Stimulated activated CD8-positive, alpha-beta memory T cell treated with anti-CD3 and anti-CD28 coated beads, Interleukin-4, amount 100 ng/mL, for 24 hours (primary cell): Measurements from ENCODE around the gene ADGRG1.
"Not testable (repeated sequence)": the region's sequence is repeated elsewhere in the genome, so short reads cannot be mapped to it uniquely, and the experiment has no call there.

Source experiments
- DNase-seq: peaks from one replicate; pipeline ENCODE4 v3.0.0-alpha.2; 2020; ENCODE audit warnings: low read depth

ADGRG1 gene

DNA sequence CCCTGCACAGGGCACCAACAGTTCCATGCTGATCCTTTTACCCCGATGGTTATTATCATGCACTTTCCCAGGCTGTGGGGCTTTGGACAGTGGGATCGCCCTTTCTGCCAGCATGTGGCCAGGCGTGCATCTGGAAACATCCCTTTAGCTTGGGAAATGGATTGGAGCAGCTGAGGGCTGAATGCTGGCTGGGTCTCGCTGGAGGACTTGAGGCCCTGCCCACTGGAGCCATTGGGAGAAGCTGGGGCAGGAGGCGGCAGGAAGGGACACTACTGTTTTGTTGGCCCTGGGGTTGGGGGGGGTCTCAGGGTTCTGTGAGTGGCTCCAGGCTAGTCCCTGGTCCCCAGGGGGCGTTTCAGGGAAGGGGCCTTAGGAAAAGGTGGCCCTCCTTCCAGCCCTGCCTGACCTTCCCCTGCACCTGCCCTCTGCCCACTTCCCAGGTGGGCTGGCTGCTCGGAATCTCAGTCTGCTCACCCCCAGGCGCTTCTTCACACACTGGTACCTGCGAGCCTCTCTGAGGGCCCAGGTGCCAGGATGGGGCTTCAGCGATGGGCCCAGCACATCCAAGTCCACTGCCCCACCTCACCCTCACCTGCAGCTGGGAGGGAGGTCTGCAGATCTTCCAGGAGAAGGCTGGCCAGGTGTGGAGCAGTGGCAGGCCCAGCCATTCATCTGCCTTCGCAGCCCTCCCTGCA lies 38.1 kb downstream of the ADGRG1 start:
- DNase-seq: no peak

DNA sequence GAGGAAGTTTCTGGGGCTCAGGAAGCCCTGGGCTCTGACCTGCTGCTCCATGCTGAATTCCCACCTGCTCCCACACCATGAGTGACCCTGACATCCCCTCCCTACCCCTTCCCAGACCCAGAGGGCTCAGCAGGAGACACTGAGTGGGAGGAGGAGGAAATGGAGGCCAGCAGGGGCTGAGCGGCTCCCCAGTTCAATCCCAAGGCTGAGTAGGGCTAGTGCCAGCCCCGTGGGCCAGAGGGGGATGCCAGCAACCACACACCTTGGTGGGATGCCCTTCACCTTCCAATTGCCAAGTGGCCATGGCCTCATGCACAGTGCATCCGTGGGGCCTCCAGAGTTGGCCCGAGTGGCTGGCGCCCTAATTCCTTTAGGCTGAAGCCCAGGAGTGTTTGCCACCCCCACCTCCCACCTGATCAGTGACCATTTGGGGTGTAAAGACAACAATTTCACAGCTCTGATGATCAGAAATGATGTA lies 38.7 kb downstream of the ADGRG1 start:
- no peak for DNase-seq

DNA sequence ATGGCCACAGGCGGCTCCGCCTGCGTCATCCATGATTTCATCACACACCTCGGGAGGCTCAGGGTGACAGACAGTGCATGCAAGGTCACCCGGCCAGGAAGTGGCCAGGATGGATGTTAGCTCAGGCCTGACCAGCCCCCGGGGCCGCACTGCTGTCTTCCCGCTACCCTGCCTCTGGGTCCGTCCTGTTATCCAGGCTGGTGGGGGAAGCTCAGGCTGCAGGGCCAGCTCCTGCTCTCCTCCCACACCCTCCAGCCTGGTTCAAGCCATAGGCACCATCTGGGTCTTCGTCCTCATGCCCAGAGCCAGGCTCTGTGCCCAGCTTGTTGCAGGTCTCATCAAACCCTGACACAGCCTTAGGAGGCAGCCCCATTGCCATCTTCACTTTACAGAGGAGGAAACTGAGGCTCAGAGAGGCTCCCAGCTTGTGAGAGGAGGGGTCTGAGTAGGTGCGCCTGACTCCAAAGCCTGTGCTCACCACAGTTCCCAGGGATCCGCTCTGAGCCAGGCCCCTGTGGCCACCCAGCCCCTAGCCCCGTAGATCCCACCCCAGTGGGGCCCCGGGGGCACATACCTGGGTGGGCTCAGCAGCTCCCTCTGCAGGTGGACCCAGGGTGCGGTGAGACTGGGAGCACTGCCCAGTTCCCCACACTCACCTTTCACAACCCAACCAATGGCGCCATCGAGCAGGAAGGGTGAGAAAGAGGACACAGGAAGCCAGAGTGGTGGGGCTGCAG lies 39.3 kb downstream of the ADGRG1 start:
- no peak for DNase-seq

DNA sequence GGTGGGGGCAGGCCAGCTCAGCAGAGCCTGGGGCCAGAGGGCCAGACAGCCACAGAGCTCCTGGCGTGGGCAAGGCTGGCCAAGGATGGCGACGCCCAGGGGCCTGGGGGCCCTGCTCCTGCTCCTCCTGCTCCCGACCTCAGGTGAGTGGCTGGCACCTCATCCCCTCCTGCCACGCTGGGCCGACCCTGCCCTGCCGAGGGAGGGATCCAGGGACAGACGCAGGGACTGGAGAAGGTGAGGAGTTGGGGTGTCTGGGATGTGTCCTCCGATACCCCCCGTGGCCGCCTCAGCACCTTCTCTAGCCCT lies 39.8 kb downstream of the ADGRG1 start, which contains the start of gene ADGRG3:
ADGRG3 (plus strand) TSS at position 44 of the 309 bp plus-strand sequence; CDS start at position 86, 42 bp downstream.
- no peak for DNase-seq

DNA sequence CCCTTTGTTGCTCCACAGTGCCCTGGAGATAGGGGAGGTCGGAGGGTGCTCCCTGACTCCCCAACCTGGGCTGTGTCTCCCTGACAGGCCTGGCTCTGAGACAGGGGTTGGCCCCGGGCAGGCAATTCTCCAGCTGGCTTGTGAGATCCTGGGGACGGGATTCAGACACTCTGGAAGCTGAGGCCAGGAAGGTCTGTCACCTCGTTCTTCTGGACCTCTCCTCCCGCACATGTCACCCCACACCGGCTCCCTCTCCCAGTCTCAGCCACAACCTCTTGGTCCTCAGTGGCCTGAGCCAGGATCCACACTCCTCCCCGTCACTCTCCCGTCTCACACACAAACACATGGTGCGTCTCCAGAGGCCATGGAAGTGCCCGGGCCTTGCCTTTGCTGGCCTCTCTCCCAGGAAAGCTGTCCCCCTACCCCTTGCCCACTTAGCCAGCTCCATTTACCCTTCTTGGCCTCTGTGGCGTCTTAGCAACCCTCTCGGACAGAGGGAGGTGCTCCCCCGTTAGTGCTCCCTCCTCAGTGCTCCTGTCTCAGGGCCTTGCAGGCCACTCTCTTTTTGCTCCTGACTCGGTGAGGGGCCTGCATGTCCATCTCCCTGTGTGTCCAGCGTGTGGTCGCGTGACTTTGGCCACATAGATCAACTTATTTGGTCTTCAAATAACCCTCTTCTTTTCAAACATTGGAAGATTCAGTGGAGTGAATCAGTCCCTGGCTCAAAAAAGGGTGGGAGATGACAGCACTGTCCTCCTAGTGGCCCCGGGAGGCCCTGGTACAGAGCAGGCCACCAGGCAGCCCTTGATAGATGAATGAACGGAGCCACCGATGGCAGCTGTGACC lies 40.4 kb downstream of the ADGRG1 start:
- no peak for DNase-seq

DNA sequence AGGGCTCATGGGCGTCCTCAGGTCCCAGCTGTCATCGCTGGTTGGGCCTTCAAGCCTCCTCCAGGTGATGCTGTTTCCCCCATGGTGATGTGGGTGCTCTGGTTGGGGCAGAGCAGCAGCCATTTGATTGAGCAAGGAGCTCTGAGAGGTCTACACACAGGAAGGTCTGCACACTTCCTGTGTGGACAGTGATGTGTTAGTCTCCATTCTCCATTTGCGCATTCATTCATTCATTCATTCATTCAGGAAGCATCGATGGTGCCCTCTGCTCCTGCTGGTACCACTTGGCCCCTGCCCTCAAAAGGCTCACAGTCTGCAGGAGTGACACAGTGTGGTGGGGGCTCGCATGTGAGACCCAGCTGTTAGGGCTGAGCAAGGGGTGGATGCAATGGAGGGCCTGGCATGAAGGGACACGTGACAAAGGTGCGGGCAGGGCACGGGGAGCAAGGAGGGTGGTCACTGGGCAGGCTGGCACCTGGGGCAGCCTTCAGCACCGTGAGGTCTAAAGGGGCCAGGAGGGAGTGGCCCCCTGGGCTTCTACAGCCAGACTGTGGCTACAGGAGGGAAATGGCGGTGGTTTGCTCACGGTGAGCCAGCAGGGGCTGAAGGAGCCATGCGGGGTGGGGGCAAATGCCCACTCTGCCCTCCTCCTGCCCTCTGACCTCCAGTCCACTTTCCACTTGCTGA lies 41.2 kb downstream of the ADGRG1 start:
- DNase-seq: no peak

DNA sequence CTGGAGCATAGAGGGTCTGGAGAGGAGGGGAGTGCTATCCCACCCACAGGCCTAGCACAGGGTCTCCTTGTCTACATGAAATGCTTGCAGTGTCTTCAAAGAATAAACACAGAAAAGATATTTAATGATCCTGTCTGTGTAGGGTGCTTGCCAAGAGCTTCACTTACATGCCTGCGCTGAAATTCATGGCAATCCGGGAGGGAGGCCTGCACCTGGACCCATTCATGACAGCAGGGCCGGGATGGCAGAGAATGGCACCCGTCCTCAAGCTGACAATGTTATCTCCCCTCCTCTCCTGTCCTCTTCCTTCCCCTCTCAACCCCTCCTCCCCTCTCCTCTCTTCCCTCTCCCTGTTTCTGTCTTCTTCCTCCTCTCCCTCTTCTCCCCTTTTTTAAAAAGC lies 41.8 kb downstream of the ADGRG1 start:
- no peak for DNase-seq

DNA sequence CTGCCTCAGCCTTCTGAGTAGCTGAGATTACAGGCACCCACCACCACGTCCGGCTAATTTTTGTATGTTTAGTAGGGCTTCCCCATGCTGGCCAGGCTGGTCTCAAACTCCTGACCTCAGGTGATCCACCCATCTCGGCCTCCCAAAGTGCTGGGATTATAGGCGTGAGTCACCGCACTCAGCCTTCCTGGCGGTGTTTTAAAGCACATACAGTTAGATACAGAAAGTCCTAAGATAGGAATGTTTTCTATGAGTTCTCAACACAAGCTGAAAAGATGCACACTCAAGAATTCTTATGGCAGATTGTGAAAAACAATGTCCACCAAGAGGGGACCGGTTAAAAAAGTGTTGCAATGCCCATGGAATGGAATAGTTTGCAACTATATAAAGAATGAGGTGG lies 43.0 kb downstream of the ADGRG1 start:
- DNase-seq: not testable (repeated sequence)

DNA sequence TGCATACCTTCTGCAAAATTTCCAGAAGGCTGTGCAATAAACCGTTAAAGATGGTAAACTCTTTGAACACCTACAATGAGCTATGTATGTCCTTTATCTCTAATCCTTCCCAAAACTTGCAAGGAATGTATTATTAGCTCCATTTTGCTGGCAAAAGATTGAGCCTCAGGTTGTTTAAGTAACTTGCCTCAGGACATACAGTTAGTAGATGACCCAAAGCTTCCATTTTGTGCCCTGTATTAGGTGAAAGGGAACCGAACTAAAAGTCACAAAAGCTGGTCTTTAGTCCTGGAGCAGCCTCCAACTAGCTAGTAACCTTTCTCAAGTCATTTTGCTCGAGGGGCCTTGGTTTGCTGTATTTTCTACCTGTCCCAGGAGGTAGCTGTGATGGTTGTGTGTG lies 44.0 kb downstream of the ADGRG1 start:
- DNase-seq: no peak

DNA sequence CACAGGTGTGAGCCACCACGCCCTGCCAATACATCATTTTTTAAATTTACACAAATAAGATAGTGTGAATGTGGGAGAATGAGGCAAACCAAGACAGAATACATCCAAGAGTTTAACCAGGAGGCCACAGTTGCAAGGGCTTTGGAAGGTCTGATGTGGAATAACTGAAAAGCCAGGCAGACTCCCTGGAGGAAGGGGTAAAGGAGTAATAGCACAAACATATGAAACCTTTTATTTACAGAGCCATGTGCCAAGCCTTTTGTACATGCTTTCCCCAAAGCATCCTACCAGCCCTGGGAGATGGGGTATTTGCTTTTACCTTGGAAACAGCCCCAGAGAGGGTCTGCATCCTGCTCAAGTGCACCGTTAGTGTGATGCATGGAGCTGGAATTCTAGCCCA lies 44.4 kb downstream of the ADGRG1 start:
- DNase-seq: no peak

DNA sequence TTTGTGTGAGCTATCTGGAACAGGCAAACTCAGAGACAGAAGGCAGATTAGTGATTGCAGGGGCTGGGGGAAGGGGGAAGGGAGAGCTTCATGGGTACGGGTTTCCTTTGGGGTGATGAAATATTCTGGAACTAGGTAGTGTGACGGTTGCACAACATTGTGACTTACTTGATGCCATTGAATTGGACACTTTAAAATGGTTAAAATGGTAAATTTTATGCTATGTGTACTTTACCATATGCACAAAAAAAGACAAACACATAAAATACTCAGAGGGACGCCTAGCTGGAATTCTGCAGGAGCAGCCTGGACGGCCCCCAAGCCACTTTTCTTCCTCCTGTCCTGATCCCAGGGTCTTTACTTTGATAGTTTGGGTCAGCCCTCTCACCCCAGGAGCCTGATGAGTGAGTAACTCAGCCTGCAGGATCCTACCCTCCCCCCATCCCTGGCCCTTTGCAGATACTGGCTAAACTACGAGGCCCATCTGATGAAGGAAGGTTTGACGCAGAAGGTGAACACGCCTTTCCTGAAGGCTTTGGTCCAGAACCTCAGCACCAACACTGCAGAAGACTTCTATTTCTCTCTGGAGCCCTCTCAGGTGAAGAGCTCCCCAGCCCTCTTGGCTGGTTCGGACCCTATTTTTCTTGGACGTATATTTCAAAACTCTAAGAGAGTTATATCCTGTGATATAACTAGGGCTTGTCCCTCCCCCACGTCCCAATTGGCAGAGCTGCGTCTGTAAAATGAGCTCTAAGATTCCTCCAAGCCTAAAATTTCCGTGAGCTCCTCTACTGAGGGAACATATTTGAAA lies 47.5 kb downstream of the ADGRG1 start:
- no peak for DNase-seq

DNA sequence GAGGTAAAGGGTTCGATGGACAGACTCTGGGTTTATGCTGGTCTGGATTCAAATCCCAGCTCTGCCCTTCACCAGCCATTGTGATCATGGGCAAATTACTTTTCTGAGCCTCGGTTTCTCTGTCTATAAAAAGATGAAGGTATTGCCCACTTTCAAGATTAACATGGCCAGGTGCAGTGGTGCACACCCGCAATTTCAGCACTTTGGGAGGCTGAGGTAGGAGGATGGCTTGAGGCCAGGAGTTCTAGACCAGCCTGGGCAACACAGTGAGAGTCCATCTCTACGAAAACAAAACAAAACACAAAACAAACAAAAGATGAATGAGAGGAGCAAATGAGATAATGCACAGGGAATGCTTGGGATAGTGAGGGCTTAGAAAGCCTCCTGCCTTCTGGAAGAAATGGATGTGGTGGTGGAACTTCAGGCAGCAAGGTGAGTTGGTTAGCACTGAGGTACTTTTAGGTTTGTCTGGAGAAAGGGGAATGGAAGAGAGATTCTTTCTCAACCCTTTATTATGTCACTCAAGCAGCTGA lies 48.2 kb downstream of the ADGRG1 start:
- no peak for DNase-seq

DNA sequence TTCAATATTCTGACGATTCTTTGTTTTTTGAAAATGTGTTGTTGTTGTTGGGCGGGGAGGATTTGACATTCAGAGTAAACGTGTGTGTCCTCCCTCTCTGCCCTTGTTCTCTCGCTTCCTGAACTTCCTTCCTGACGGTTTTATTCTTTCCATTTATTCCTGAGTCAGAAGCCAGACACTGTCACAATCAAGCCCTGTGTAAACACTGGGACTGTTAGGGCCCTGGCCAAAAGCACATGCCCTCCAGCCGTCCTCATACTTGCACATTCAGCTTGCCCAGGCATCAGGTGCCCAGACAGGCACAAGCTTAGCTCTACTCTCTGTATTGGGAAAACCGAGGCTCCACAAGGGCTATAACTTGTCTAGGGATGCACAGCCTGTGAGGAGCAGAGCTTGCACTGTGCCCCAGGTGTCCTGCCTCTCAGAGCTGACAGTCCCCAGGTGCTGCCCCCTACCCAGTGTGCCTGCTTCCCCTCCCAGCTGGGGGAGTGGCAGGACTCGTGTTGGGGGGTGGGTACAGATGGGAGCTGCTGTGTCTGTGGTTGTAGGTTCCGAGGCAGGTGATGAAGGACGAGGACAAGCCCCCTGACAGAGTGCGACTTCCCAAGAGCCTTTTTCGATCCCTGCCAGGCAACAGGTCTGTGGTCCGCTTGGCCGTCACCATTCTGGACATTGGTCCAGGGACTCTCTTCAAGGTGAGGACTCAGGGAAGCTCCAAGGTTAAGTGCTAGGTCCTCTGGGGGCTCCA lies 49.4 kb downstream of the ADGRG1 start:
- no peak for DNase-seq

DNA sequence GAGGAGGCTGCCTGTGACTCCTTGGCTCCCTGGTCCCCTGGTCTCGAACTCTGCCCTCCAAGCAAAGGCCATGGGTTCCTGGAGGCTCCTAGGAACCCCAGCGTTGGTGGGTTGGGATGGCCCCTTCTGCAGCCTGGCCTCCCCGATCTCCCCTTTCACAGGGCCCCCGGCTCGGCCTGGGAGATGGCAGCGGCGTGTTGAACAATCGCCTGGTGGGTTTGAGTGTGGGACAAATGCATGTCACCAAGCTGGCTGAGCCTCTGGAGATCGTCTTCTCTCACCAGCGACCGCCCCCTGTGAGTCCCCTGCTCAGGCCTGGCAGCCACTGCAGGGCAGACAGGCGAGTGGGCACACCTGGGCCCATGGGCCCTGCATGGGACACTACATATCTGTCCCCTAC lies 50.6 kb downstream of the ADGRG1 start:
- DNase-seq: no peak

DNA sequence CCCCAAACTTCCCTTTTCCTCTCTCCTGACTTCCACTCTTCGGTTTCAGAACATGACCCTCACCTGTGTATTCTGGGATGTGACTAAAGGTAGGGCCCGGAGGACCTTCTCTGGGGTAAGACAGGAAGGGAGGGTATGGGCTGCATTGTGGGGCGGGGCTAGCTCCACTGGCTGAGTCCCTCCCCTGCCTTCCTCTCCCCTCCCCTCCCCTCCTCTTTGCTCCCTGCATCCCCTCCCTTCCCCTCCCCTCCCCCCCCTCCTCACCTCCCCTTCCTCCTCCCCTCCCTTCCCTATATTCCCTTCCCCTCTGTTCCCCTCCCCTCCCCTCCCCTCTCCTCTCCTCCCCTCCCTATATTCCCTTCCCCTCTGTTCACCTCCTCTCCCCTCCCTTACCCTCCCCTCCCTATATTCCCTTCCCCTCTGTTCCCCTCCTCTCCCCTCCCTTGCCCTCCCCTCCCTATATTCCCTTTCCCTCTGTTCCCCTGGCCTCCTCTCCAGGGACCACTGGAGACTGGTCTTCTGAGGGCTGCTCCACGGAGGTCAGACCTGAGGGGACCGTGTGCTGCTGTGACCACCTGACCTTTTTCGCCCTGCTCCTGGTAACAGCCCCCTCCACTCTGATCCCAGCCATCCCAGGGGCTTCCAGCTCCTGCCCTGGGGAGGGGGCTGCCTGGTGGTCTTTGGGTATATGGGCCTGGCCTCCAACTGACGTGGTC lies 51.5 kb downstream of the ADGRG1 start:
- DNase-seq: no peak

DNA sequence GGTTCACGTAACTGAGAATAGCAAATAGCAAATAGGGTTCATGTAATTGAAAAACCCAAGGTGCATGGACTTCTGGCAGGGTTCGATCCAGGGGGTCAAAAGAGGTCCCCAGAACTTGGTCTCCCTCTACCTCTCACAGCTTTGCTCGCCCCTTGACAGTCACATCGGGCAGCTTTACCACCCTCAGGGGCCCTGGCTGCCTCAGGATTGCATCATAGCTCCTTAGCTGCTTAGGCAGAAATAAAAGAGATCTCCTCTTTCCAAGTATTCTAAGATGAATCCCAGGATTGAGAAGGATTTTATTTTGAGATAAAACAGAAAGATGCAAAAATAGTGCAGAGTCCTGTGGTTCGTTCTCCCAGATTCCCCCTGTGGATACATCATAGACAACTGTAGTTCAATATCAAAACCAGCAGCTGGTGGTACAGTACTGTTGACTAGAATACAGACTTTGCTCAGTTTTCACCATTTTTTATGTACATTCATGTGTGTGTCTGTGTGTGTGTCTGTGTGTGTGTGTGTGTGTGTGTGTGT lies 52.5 kb downstream of the ADGRG1 start:
- DNase-seq: no peak

DNA sequence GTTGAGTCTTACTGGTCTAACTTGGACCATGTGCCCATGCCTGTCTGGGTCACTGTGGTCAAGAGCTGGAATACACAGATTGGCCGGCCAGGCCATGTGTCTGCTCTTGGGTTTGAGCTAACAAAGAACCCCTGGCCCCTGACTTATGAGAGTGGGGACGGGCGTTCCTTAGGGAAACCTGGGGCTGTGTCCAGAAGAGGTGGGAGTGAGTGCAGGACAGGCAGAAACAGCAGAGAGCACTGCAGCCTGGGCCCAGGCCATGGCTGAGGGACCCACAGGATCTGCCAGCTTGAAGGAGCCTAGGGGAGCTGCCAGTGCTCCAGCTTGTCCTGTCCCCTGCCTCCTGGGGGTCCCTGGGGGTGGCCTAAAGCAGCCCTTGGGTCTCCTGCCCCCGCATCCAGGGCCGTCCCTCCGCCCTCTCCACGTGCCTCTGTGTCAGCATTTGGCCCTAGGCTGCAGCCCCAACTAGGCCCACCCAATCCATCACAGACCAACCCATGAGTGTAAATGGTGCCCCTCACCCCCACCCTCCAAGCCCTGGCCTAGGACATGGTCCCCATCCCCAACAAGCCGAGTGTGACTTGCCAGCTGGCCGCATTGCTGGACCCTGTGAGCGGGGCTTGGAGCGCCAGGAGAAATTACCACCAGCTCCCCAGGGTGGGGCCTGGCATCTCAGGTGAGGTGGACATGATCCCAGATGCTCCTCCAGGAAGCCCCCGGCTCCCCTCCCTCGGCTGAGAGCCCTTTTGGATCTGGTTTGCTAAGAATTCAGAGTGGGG lies 53.7 kb downstream of the ADGRG1 start:
- DNase-seq: no peak

DNA sequence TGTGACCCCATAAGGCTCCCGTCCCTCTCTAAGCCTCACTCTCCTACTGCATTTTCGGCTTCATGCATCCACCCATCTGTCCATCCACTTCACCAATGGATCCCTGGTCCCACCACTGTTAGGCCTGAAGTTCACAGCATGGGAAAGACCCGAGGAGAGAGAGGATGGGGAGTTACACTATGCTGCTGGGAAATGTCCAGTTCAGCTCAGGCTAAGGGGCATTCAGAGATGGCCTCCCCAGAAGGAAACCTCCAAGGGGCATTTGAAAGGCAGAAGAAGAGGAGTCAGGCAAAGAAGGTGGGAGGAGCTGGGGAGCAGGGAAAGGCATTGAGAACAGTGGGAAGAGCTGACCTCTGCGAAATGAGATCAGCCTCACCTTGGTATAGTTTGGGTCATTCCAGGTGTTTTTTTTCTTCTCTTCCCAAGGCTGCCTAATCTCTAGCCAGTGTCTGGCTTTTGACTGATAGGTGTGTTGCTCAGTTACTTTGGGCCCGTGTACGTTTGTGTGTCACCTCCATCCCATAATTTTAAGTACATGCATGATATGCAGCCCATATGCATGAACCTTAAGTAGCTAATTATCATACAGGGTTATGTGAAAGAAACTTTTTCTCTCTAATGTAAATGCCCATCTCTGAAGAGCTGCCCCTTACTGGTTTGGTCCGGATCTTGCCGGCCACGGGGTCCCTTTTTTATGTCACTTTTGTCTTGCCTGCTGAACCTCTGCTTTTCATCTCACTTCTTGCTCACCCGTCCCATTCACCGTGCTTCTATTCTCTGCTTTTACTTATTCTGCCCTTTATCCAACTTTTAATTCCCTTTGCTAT lies 54.6 kb downstream of the ADGRG1 start:
- no peak for DNase-seq
